ENCODE results near the gene ULK4. TPM values are rescaled to one million over a fixed set of nuclear protein-coding genes. Genes with fewer than 3 reads are reported as not detected.
"Not testable (repeated sequence)": the region's sequence is repeated elsewhere in the genome, so short reads cannot be mapped to it uniquely, and the experiment has no call there.

The ULK4 gene
- total RNA-seq, 4 donors from 2014 or later = 15.8 to 20.6 (median 16.3) TPM

DNA sequence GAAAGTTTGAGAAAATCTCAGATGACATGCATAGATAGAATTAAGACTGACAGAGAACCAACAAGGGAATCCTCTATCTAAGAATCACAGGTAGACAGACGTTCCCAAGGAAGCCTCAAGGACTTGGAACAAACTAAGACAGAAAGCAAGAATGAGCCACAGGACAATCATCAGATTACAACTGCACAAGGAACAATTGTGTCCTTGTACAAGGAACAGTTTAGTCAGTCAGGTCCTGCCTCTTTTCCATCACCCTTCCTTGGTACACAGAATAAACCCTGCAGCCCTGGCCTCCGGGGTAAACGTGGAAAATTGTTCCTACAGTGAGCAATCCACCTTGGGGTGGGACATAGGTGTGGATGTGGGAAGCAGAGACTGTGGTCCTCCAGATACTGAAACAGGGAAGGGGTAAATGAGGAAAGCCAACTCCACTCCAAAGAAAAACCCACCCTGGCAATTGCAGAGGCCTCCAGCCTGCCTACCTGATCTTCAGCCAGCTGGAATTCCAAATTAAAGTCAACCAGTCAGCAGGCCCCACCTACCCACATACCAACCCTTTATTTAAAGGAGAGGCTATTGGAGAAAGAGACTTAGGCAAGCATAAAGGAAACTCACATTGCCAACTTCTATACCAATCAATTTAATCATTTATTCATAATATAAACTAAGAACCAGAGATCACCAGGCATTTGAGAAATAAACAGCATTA lies 73.4 kb downstream of the ULK4 start:
- no peak for ATAC-seq (ENCODE audit: low FRiP score)
- no peak for TF ChIP-seq CTCF (IDR thresholded peaks at IDR 0.05)
- DNase-seq (ENCODE audit: low spot score) = no peak

- TF ChIP-seq CTCF (IDR thresholded peaks at IDR 0.05) = no peak
- ATAC-seq (ENCODE audit: low FRiP score) (no peak), DNase-seq (ENCODE audit: low spot score) (no peak)
Observed at GRCh38 chr3:41882956-41883355, 78.9 kb downstream of the ULK4 start.

GRCh38 chr3:41881233-41881821 lies 80.6 kb downstream of the ULK4 start:
- DNase-seq (ENCODE audit: low spot score) (no peak), ATAC-seq (ENCODE audit: low FRiP score) (no peak)
- TF ChIP-seq CTCF (IDR thresholded peaks at IDR 0.05) = peak in 1 of 3 donors; percentile 28

GRCh38 chr3:41880387-41880786 lies 81.5 kb downstream of the ULK4 start:
- TF ChIP-seq CTCF (IDR thresholded peaks at IDR 0.05) = no peak
- DNase-seq (ENCODE audit: low spot score) (no peak), ATAC-seq (ENCODE audit: low FRiP score) (no peak)

DNA sequence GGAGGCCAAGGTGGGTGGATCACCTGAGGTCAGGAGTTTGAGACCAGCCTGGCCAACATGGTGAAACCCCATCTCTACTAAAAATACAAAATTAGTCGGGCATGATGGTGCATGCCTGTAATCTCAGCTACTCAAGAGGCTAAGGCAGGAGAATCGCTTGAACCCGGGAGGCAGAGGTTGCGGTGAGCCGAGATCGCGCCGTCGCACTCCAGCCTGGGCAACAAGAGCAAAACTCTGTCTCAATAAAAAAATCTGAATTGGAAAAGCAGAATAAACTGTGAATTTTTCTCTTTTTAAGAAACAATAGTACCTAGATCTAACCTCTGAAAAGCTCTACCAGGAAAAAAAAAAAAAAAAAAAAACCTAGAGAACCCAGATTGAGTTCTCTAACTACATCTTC lies 84.2 kb downstream of the ULK4 start:
- ATAC-seq (ENCODE audit: low FRiP score); DNase-seq (ENCODE audit: low spot score): not testable (repeated sequence)

GRCh38 chr3:41874022-41874421 lies 87.9 kb downstream of the ULK4 start:
- TF ChIP-seq CTCF (IDR thresholded peaks at IDR 0.05) = no peak
- no peak for DNase-seq (ENCODE audit: low spot score)
- ATAC-seq (ENCODE audit: low FRiP score) = no peak

DNA sequence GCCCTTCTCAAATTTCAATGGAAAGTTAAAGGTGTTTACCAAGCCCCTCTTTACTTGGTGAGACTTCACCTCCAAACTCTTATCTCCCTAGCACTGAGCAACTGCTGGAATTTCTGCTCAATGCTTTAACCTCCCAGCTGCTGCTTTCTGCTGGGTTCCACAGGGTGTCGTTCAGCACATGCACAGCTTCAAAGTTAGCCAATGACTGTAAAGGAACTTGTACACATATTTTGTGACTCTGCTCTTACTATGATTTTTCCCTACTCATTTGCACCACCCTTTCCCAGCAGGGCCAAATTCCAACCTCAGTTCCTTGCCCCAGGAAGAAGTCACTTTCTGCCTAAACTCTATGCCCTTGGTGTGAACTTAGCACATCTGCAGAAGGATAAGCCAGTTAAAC lies 89.7 kb downstream of the ULK4 start:
- no peak for TF ChIP-seq CTCF (IDR thresholded peaks at IDR 0.05)
- ATAC-seq (ENCODE audit: low FRiP score) = no peak
- DNase-seq (ENCODE audit: low spot score) = no peak

All from omental fat pad (tissue), 4 donors.